HCT116 (cell line): Measurements from ENCODE around the gene MTMR1. TPM values are rescaled to one million over a fixed set of nuclear protein-coding genes. Genes with fewer than 3 reads are reported as not detected.

ENCODE experiments used
- ATAC-seq: fragments of 200-7000 bp; cut with Tn5 transposase; 2 replicates; pipeline ENCODE4 v1.9.1; 2020; ENCODE audit warnings: mild to moderate bottlenecking, moderate library complexity
- BruUV-seq: library from RNA; stranded (reverse); fragments of 400-500 nt; replicated peaks from 2 replicates; lab custom pipeline; 2021; lab: Mats Ljungman, UMichigan
- CTCF ChIA-PET: fragments of 300-600 bp; sonication (Branson Sonifier 250); formaldehyde crosslinking; loops from one replicate; lab custom pipeline; 2021; ENCODE audit warnings: antibody characterized with exemption; lab: Charles Lee
- POLR2A ChIA-PET: fragments of 300-600, 350-600 bp; sonication (Branson Sonifier 250); formaldehyde crosslinking; loops from one replicate; lab custom pipeline; 2021; ENCODE audit warnings: antibody characterized with exemption; lab: Charles Lee
- RAD21 ChIA-PET, 2 experiments: fragments of 300-600 bp; sonication (Branson Sonifier 250); formaldehyde crosslinking; loops; one replicate each; lab custom pipeline; 2023; ENCODE audit warnings: low total read pairs in 2 of 2; ENCODE audit not compliant: uncharacterized antibody in 2 of 2, unreplicated experiment in 2 of 2, low non-redundant PET in 1 of 2; lab: Charles Lee
- DNase-seq: peaks from one replicate; pipeline ENCODE4 v3.0.0-alpha.2; 2010; ENCODE audit warnings: low read depth, low spot score
- H2AFZ ChIP-seq: fragments of 200-600 bp; shearing (Covaris generic), sonication (generic); 2 replicates; pipeline ENCODE4 v1.6.1; 2017; ENCODE audit warnings: low read depth, mixed run types, mixed read lengths, antibody characterized with exemption, low read length; ENCODE audit not compliant: poor library complexity, severe bottlenecking
- H3K27ac ChIP-seq: 2 replicates; pipeline ENCODE4 v1.5.1; 2012; ENCODE audit warnings: low read depth, low read length
- H3K27me3 ChIP-seq: fragments of 200-600 bp; sonication (generic); 2 replicates; pipeline ENCODE4 v1.6.1; 2016; ENCODE audit warnings: mixed run types, low read length, mixed read lengths; ENCODE audit not compliant: insufficient read depth
- H3K36me3 ChIP-seq, 2 experiments: fragments of 200-500 bp in 1 of 2; fragments of 200-600 bp in 1 of 2; sonication (Bioruptor generic) in 1 of 2; sonication (generic) in 1 of 2; 2 replicates each; pipeline versions ENCODE4 v1.5.1 to v1.6.1; 2014 to 2016; ENCODE audit warnings: low read length in 2 of 2, inconsistent platforms in 1 of 2, mixed read lengths in 1 of 2, mixed run types in 1 of 2; ENCODE audit not compliant: insufficient read depth in 2 of 2, control insufficient read depth in 1 of 2
- H3K4me1 ChIP-seq, 2 experiments: fragments of 200-600 bp in 1 of 2; sonication (generic) in 1 of 2; 2 replicates each; pipeline versions ENCODE4 v1.5.1 to v1.6.1; 2012 to 2017; ENCODE audit warnings: low read length in 2 of 2, inconsistent platforms in 1 of 2, mild to moderate bottlenecking in 1 of 2, mixed read lengths in 1 of 2, mixed run types in 1 of 2, moderate library complexity in 1 of 2; ENCODE audit not compliant: insufficient read depth in 2 of 2, control insufficient read depth in 1 of 2
- H3K4me2 ChIP-seq: fragments of 200-600 bp; sonication (generic); 2 replicates; pipeline ENCODE4 v1.6.1; 2017; ENCODE audit warnings: mixed run types, low read length, mixed read lengths
- H3K4me3 ChIP-seq, 2 experiments: fragments of 200-600 bp in 1 of 2; sonication (generic) in 1 of 2; replicated peaks in 1 of 2; 2 replicates each; pipeline ENCODE4 v1.5.1; 2011 to 2016; ENCODE audit warnings: low read length in 2 of 2, control low read depth in 1 of 2, low read depth in 1 of 2, mild to moderate bottlenecking in 1 of 2, mixed read lengths in 1 of 2, mixed run types in 1 of 2
- H3K79me2 ChIP-seq: fragments of 200-600 bp; sonication (generic); 2 replicates; pipeline ENCODE4 v1.6.1; 2017; ENCODE audit warnings: mild to moderate bottlenecking, mixed run types, low read length, moderate library complexity, mixed read lengths; ENCODE audit not compliant: insufficient read depth
- H3K9ac ChIP-seq: fragments of 200-600 bp; sonication (generic); 2 replicates; pipeline ENCODE4 v1.6.1; 2016; ENCODE audit warnings: low read length, mixed read lengths
- H3K9me2 ChIP-seq: fragments of 200-600 bp; sonication (generic), shearing (Covaris generic); 2 replicates; pipeline ENCODE4 v1.6.1; 2017; ENCODE audit warnings: mixed run types, mild to moderate bottlenecking, moderate library complexity; ENCODE audit not compliant: insufficient read depth
- H3K9me3 ChIP-seq, 2 experiments: fragments of 200-500 bp in 1 of 2; fragments of 200-600 bp in 1 of 2; sonication (Bioruptor generic) in 1 of 2; sonication (generic) in 1 of 2; 2 replicates each; pipeline ENCODE4 v1.6.1; 2014 to 2017; ENCODE audit warnings: low read length in 2 of 2, mixed read lengths in 2 of 2, inconsistent platforms in 1 of 2, low read depth in 1 of 2, mild to moderate bottlenecking in 1 of 2, mixed run types in 1 of 2, moderate library complexity in 1 of 2; ENCODE audit not compliant: control insufficient read depth in 1 of 2, insufficient read depth in 1 of 2
- H4K20me1 ChIP-seq: fragments of 200-600 bp; sonication (generic), shearing (Covaris generic); 2 replicates; pipeline ENCODE4 v1.6.1; 2017; ENCODE audit warnings: mixed run types, mild to moderate bottlenecking, moderate library complexity; ENCODE audit not compliant: insufficient read depth
- CBX3 ChIP-seq: IDR thresholded peaks from 2 replicates; pipeline ENCODE4 v1.6.1; 2012; ENCODE audit warnings: low read depth
- CEBPB ChIP-seq: IDR thresholded peaks from 2 replicates; pipeline ENCODE4 v1.6.1; 2012; ENCODE audit warnings: low read depth
- EGR1 ChIP-seq: IDR thresholded peaks from 2 replicates; pipeline ENCODE4 v1.6.1; 2012; ENCODE audit warnings: low read depth
- EZH2 ChIP-seq: fragments of 200-600 bp; sonication (generic); IDR thresholded peaks from 2 replicates; pipeline ENCODE4 v1.6.1; 2017; ENCODE audit warnings: antibody characterized with exemption, mixed run types
- EZH2phosphoT487 ChIP-seq: fragments of 200-600 bp; IDR thresholded peaks from 2 replicates; pipeline ENCODE4 v1.6.1; 2018; ENCODE audit warnings: antibody characterized with exemption, borderline replicate concordance
- JUND ChIP-seq: IDR thresholded peaks from 2 replicates; pipeline ENCODE4 v1.6.1; 2012
- POLR2A ChIP-seq: IDR thresholded peaks from 2 replicates; pipeline ENCODE4 v1.7.0; 2011; ENCODE audit warnings: borderline replicate concordance; ENCODE audit not compliant: insufficient read depth, insufficient read length; ENCODE audit errors: extremely low read depth
- POLR2AphosphoS5 ChIP-seq: IDR thresholded peaks from 2 replicates; pipeline ENCODE4 v1.6.1; 2011; ENCODE audit warnings: mild to moderate bottlenecking, low read depth, low read length, moderate library complexity
- RAD21 ChIP-seq: IDR thresholded peaks from 2 replicates; pipeline ENCODE4 v1.6.1; 2012; ENCODE audit warnings: low read depth, mild to moderate bottlenecking
- SIN3A ChIP-seq: IDR thresholded peaks from 2 replicates; pipeline ENCODE4 v1.6.1; 2012; ENCODE audit warnings: low read depth
- SRF ChIP-seq: IDR thresholded peaks from 2 replicates; pipeline ENCODE4 v1.6.1; 2012; ENCODE audit warnings: low read depth
- TCF7L2 ChIP-seq: IDR thresholded peaks from 2 replicates; pipeline ENCODE4 v1.7.0; 2011; ENCODE audit warnings: borderline replicate concordance, inconsistent platforms; ENCODE audit not compliant: insufficient read depth, insufficient read length; ENCODE audit errors: extremely low read depth
- YY1 ChIP-seq: IDR thresholded peaks from 2 replicates; pipeline ENCODE4 v1.6.1; 2011; ENCODE audit warnings: low read length, low read depth, moderate library complexity, mild to moderate bottlenecking; ENCODE audit not compliant: insufficient replicate concordance; ENCODE audit errors: extremely low read depth
- ZFX ChIP-seq: fragments of 450-650 bp; IDR thresholded peaks from 2 replicates; pipeline ENCODE4 v1.6.1; 2017
- ZNF274 ChIP-seq: fragments of 200-500 bp; sonication (Bioruptor generic); IDR thresholded peaks from 2 replicates; pipeline ENCODE4 v1.6.1; 2014; ENCODE audit warnings: mild to moderate bottlenecking, low read depth, low read length, inconsistent platforms
- intact Hi-C: fragments of 100-400 bp; cut with micrococcal nuclease; formaldehyde crosslinking; loops from 2 replicates; pipeline ENCODE4 v1.10.0; 2022
- total RNA-seq: library from RNA; stranded (reverse); gene quantifications from one replicate; pipeline ENCODE4 v1.2.1, GENCODE V29; 2021; ENCODE audit not compliant: unreplicated experiment

MTMR1 gene
- total RNA-seq, 1 experiment from 2014 or later: 20.0 TPM

- Histone ChIP-seq H4K20me1 (no peaks in the 10 kb centered on the region), H3K4me2 (no peak overlapping the region), H3K9me3 (no peaks in the 10 kb centered on the region), H3K36me3 (no peaks in the 10 kb centered on the region), H3K9ac (no peak overlapping the region), H3K27me3 (no peaks in the 10 kb centered on the region), H3K4me3 (no peak overlapping the region), H3K4me1 (no peaks in the 10 kb centered on the region), H2AFZ (no peak overlapping the region), H3K9me2 (no peaks in the 10 kb centered on the region), H3K27ac (no peak overlapping the region), H3K79me2 (no peaks in the 10 kb centered on the region)
- TF ChIP-seq EZH2: no peak
- TF ChIP-seq CEBPB: no peak
- no peak for TF ChIP-seq EGR1
- TF ChIP-seq JUND: no peak
- TF ChIP-seq POLR2AphosphoS5: no peak
- no peak for TF ChIP-seq ZFX
- TF ChIP-seq POLR2A: no peak
- TF ChIP-seq ZNF274: no peak
- TF ChIP-seq SIN3A: no peak
- TF ChIP-seq SRF: no peak
- CTCF ChIA-PET: no interaction called here
- intact Hi-C loops: no loop called here
- RAD21 ChIA-PET: no interaction called here
- no TSS peak for BruUV-seq
- POLR2A ChIA-PET: no interaction called here
- ATAC-seq (no peak), DNase-seq (no peak)
Observed at GRCh38 chrX:150663073-150663472, 30.1 kb upstream of the MTMR1 start.

- TF ChIP-seq YY1: no peak
- TF ChIP-seq ZNF274: no peak
- no peak for TF ChIP-seq TCF7L2
- no peak for TF ChIP-seq RAD21
- no peak for TF ChIP-seq CBX3
- TF ChIP-seq EZH2phosphoT487: no peak
- ATAC-seq: no peak
- BruUV-seq: no TSS peak
- no peaks in the 10 kb centered on the region for H3K9me2 ChIP-seq
- H2AFZ ChIP-seq: no peak overlapping the region
- no peak overlapping the region for H3K4me3 ChIP-seq
- CTCF ChIA-PET: no interaction called here
- DNase-seq: no peak
- H3K79me2 ChIP-seq: no peaks in the 10 kb centered on the region
- no peaks in the 10 kb centered on the region for H3K9me3 ChIP-seq
- H3K4me2 ChIP-seq: no peak overlapping the region
- no peak overlapping the region for H3K9ac ChIP-seq
- POLR2A ChIA-PET: no interaction called here
- H4K20me1 ChIP-seq: no peaks in the 10 kb centered on the region
- no peaks in the 10 kb centered on the region for H3K36me3 ChIP-seq
- no peaks in the 10 kb centered on the region for H3K27me3 ChIP-seq
- H3K27ac ChIP-seq: no peak overlapping the region
- RAD21 ChIA-PET: no interaction called here
- intact Hi-C loops: no loop called here
- no peaks in the 10 kb centered on the region for H3K4me1 ChIP-seq
Observed at GRCh38 chrX:150664290-150664689, 28.9 kb upstream of the MTMR1 start.
